WI38 (cell line): Measurements from ENCODE around the gene PCARE.

ENCODE experiments used
- H3K4me3 ChIP-seq: 2 replicates; pipeline ENCODE4 v1.5.1; 2011; ENCODE audit warnings: low read depth, mild to moderate bottlenecking, control low read depth, low read length
- CTCF ChIP-seq: IDR thresholded peaks from 2 replicates; pipeline ENCODE4 v1.5.1; 2012; ENCODE audit warnings: low read depth, mild to moderate bottlenecking, control low read depth, low read length

Gene PCARE

GRCh38 chr2:29014811-29015421 is 59.4 kb downstream of the PCARE start:
- TF ChIP-seq CTCF, result no peak
- H3K4me3 ChIP-seq, result no peak overlapping the region

GRCh38 chr2:29014331-29014730 is 60.0 kb downstream of the PCARE start:
- no peak overlapping the region for H3K4me3 ChIP-seq
- TF ChIP-seq CTCF, result no peak

GRCh38 chr2:29013057-29013780 is 61.1 kb downstream of the PCARE start:
- no peak overlapping the region for H3K4me3 ChIP-seq
- no peak for TF ChIP-seq CTCF

GRCh38 chr2:29012211-29012681 is 62.1 kb downstream of the PCARE start:
- no peak for TF ChIP-seq CTCF
- no peak overlapping the region for H3K4me3 ChIP-seq
